H9 (cell line): ENCODE results near the gene SBK1. TPM values are rescaled to one million over a fixed set of nuclear protein-coding genes. Genes with fewer than 3 reads are reported as not detected.
"Not testable (repeated sequence)": the region's sequence is repeated elsewhere in the genome, so short reads cannot be mapped to it uniquely, and the experiment has no call there.

ENCODE experiments used
- DNase-seq: peaks from one replicate; pipeline ENCODE4 v3.0.0-alpha.2; 2017
- H2AFZ ChIP-seq: one replicate; pipeline ENCODE4 v1.6.1; 2013; ENCODE audit warnings: mild to moderate bottlenecking, low read length, control low read depth, moderate library complexity
- H2AK5ac ChIP-seq: 2 replicates; pipeline ENCODE4 v1.6.1; 2013; ENCODE audit warnings: low read length, control low read depth, mixed read lengths; ENCODE audit not compliant: insufficient read length
- H2BK120ac ChIP-seq: one replicate; pipeline ENCODE4 v1.6.1; 2013; ENCODE audit warnings: low read depth, mild to moderate bottlenecking, low read length, control low read depth, inconsistent platforms; ENCODE audit not compliant: poor library complexity, severe bottlenecking
- H2BK12ac ChIP-seq: 2 replicates; pipeline ENCODE4 v1.6.1; 2013; ENCODE audit warnings: low read length, control low read depth, mixed read lengths, low read depth; ENCODE audit not compliant: insufficient read length
- H2BK15ac ChIP-seq: 2 replicates; pipeline ENCODE4 v1.6.1; 2013; ENCODE audit warnings: low read depth, low read length, control low read depth
- H2BK20ac ChIP-seq: one replicate; pipeline ENCODE4 v1.6.1; 2013; ENCODE audit warnings: low read depth, mild to moderate bottlenecking, low read length, control low read depth, inconsistent platforms; ENCODE audit not compliant: poor library complexity, severe bottlenecking
- H2BK5ac ChIP-seq: 2 replicates; pipeline ENCODE4 v1.6.1; 2013; ENCODE audit warnings: low read length, control low read depth, mixed read lengths; ENCODE audit not compliant: insufficient read length
- H3K14ac ChIP-seq: 2 replicates; pipeline ENCODE4 v1.6.1; 2013; ENCODE audit warnings: low read length, control low read depth; ENCODE audit not compliant: insufficient read depth
- H3K18ac ChIP-seq: 2 replicates; pipeline ENCODE4 v1.6.1; 2013; ENCODE audit warnings: low read depth, mild to moderate bottlenecking, mixed read lengths, low read length, control low read depth; ENCODE audit not compliant: insufficient read length
- H3K23ac ChIP-seq: 2 replicates; pipeline ENCODE4 v1.6.1; 2013; ENCODE audit warnings: low read length, control low read depth, mixed read lengths, low read depth; ENCODE audit not compliant: insufficient read length
- H3K23me2 ChIP-seq: 2 replicates; pipeline ENCODE4 v1.6.1; 2013; ENCODE audit warnings: low read depth, mild to moderate bottlenecking, mixed read lengths, low read length, control low read depth; ENCODE audit not compliant: insufficient read length, poor library complexity, severe bottlenecking
- H3K27ac ChIP-seq: 2 replicates; pipeline ENCODE4 v1.5.1; 2013; ENCODE audit warnings: low read length, control low read depth, mixed read lengths, low read depth; ENCODE audit not compliant: insufficient read length
- H3K27me3 ChIP-seq: 2 replicates; pipeline ENCODE4 v1.6.1; 2013; ENCODE audit warnings: low read length, control low read depth, inconsistent platforms; ENCODE audit not compliant: insufficient read depth
- H3K4ac ChIP-seq: 2 replicates; pipeline ENCODE4 v1.6.1; 2013; ENCODE audit warnings: low read depth, mild to moderate bottlenecking, control low read depth, inconsistent platforms, low read length, moderate library complexity
- H3K4me1 ChIP-seq: 2 replicates; pipeline ENCODE4 v1.6.1; 2013; ENCODE audit warnings: low read length, control low read depth, inconsistent platforms; ENCODE audit not compliant: insufficient read depth
- H3K4me2 ChIP-seq: 2 replicates; pipeline ENCODE4 v1.6.1; 2013; ENCODE audit warnings: low read length, control low read depth, mixed read lengths; ENCODE audit not compliant: insufficient read length, insufficient read depth
- H3K56ac ChIP-seq: 2 replicates; pipeline ENCODE4 v1.6.1; 2013; ENCODE audit warnings: low read depth, mild to moderate bottlenecking, mixed read lengths, low read length, control low read depth; ENCODE audit not compliant: insufficient read length
- H3K79me1 ChIP-seq: 2 replicates; pipeline ENCODE4 v1.6.1; 2013; ENCODE audit warnings: low read depth, mild to moderate bottlenecking, moderate library complexity, low read length, control low read depth, inconsistent platforms; ENCODE audit not compliant: insufficient read depth, poor library complexity, severe bottlenecking
- H3K79me2 ChIP-seq: 2 replicates; pipeline ENCODE4 v1.6.1; 2013; ENCODE audit warnings: low read length, control low read depth, inconsistent platforms; ENCODE audit not compliant: insufficient read depth
- H3K9ac ChIP-seq: 2 replicates; pipeline ENCODE4 v1.6.1; 2013; ENCODE audit warnings: low read length, control low read depth, mixed read lengths; ENCODE audit not compliant: insufficient read length; ENCODE audit errors: extremely low read depth
- H3K9me3 ChIP-seq: one replicate; pipeline ENCODE4 v1.6.1; 2013; ENCODE audit warnings: low read depth, low read length, inconsistent platforms; ENCODE audit not compliant: control insufficient read depth
- H3T11ph ChIP-seq: one replicate; pipeline ENCODE4 v1.6.1; 2013; ENCODE audit warnings: mild to moderate bottlenecking, low read length, control low read depth, inconsistent platforms
- H4K20me1 ChIP-seq: one replicate; pipeline ENCODE4 v1.6.1; 2013; ENCODE audit not compliant: control insufficient read depth, insufficient read length, insufficient read depth
- H4K5ac ChIP-seq: 2 replicates; pipeline ENCODE4 v1.6.1; 2013; ENCODE audit warnings: low read depth, mild to moderate bottlenecking, mixed read lengths, low read length, control low read depth; ENCODE audit not compliant: insufficient read length
- H4K8ac ChIP-seq: replicated peaks from 2 replicates; pipeline ENCODE4 v1.6.1; 2013; ENCODE audit warnings: low read length, control low read depth, mixed read lengths, low read depth; ENCODE audit not compliant: insufficient read length
- H4K91ac ChIP-seq: 2 replicates; pipeline ENCODE4 v1.6.1; 2013; ENCODE audit warnings: low read depth, mild to moderate bottlenecking, moderate library complexity, mixed read lengths, low read length, control low read depth; ENCODE audit not compliant: insufficient read length
- H3K27ac Mint-ChIP-seq, 3 experiments: 2 replicates in 2 of 3; 3 replicates in 1 of 3; pipeline ENCODE4 v1.8.0; 2020 to 2021; ENCODE audit warnings: mixed read lengths in 3 of 3, mild to moderate bottlenecking in 1 of 3, moderate library complexity in 1 of 3
- H3K27me3 Mint-ChIP-seq: 2 replicates; pipeline ENCODE4 v1.8.0; 2021; ENCODE audit warnings: low read depth, mild to moderate bottlenecking, moderate library complexity, mixed read lengths
- H3K36me3 Mint-ChIP-seq, 3 experiments: 2 replicates in 2 of 3; 3 replicates in 1 of 3; pipeline ENCODE4 v1.8.0; 2020 to 2021; ENCODE audit warnings: low read depth in 3 of 3, mixed read lengths in 3 of 3; ENCODE audit not compliant: insufficient read depth in 1 of 3
- H3K4me1 Mint-ChIP-seq, 2 experiments: 2 replicates each; pipeline ENCODE4 v1.8.0; 2020; ENCODE audit warnings: mixed read lengths in 2 of 2
- H3K4me3 Mint-ChIP-seq, 2 experiments: 2 replicates in 1 of 2; 3 replicates in 1 of 2; pipeline ENCODE4 v1.8.0; 2020 to 2021; ENCODE audit warnings: mild to moderate bottlenecking in 2 of 2, mixed read lengths in 2 of 2, moderate library complexity in 1 of 2
- H3K9me3 Mint-ChIP-seq, 2 experiments: 2 replicates in 1 of 2; 3 replicates in 1 of 2; pipeline ENCODE4 v1.8.0; 2020; ENCODE audit warnings: mild to moderate bottlenecking in 2 of 2, mixed read lengths in 2 of 2, moderate library complexity in 1 of 2
- WGBS: extraction: QIAGEN DNeasy Blood & Tissue Kit; methylation state at CpG from one replicate; pipeline ENCODE4 v1.1.7; 2013; ENCODE audit warnings: missing lambda C conversion rate, low lambda C conversion rate, mixed read lengths; ENCODE audit not compliant: insufficient read length; ENCODE audit errors: extremely low coverage; 5-methylcytosine and 5-hydroxymethylcytosine counted together
- total RNA-seq: library from RNA; stranded (reverse); gene quantifications from 2 replicates; pipeline ENCODE4 v1.2.1, GENCODE V29; 2021

The SBK1 gene
- total RNA-seq, 1 experiment from 2014 or later = 65.5 TPM

DNA sequence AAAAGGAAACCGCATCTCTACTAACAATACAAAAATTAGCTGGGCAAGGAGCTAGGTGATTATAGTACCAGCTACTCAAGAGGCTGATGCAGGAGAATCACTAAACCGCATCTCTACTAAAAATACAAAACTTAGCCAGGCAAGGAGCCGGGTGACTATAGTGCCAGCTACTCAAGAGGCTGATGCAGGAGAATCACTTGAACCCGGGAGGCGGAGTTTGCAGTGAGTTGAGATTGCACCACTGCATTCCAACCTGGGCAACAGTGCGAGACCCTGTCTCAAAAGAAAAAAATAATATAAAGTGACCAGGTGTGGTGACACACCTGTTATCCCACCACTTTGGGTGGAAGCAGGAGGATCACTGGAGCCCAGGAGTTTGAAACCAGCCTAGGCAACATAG is 45.9 kb downstream of the SBK1 start:
- not testable (repeated sequence) for H3K9me3 ChIP-seq, H4K5ac ChIP-seq, H3K79me2 ChIP-seq, H3K56ac ChIP-seq, H3K4me3 Mint-ChIP-seq, H3K36me3 Mint-ChIP-seq, H2BK5ac ChIP-seq, H3K79me1 ChIP-seq, H2AK5ac ChIP-seq, H2BK120ac ChIP-seq, H3K23ac ChIP-seq, H2AFZ ChIP-seq, H3T11ph ChIP-seq, DNase-seq, H3K9ac ChIP-seq, H3K4ac ChIP-seq, H4K91ac ChIP-seq, H3K14ac ChIP-seq, H3K27ac Mint-ChIP-seq, H3K27ac ChIP-seq, H3K9me3 Mint-ChIP-seq, H3K27me3 Mint-ChIP-seq, H3K23me2 ChIP-seq, H3K4me2 ChIP-seq, H2BK20ac ChIP-seq, H4K8ac ChIP-seq, H2BK15ac ChIP-seq, H2BK12ac ChIP-seq, H3K27me3 ChIP-seq, H3K4me1 Mint-ChIP-seq, H4K20me1 ChIP-seq, H3K18ac ChIP-seq, H3K4me1 ChIP-seq
- WGBS = no CpG with 5 or more reads among the region's 6 CpGs

DNA sequence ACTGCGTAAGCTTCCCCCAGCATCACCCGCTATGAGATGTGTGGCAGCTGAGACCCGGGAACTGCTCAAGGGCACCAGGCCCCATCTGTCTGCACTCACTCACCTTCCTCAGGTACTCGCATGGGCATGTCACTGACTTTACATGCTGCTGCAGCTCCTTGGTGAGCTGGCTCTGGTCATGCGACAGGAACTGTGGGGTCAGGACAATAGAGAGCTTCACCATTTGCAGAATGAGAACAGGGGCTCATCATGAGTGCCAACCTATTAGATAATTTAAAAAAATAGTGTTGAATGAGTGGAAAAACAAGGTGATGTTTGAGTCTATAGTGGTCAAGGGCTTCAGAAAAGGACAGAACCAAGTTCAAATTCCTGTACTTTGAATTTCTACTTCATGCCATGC is 70.3 kb downstream of the SBK1 start:
- H2AK5ac ChIP-seq, H3K14ac ChIP-seq, H2BK12ac ChIP-seq, H2BK20ac ChIP-seq, H3K23ac ChIP-seq, H3K56ac ChIP-seq, H3K9me3 Mint-ChIP-seq, H3K27me3 ChIP-seq, H3K36me3 Mint-ChIP-seq, H3K79me2 ChIP-seq, H3K27ac Mint-ChIP-seq, H3K27me3 Mint-ChIP-seq, H3K4ac ChIP-seq, H2BK120ac ChIP-seq, H4K5ac ChIP-seq, H4K8ac ChIP-seq, H2AFZ ChIP-seq, H3T11ph ChIP-seq, H3K4me1 ChIP-seq, H3K18ac ChIP-seq, H2BK15ac ChIP-seq, H3K79me1 ChIP-seq, H3K27ac ChIP-seq, H4K91ac ChIP-seq, H2BK5ac ChIP-seq, H3K23me2 ChIP-seq, H3K4me1 Mint-ChIP-seq, H3K9me3 ChIP-seq, H4K20me1 ChIP-seq, H3K4me3 Mint-ChIP-seq, H3K4me2 ChIP-seq, H3K9ac ChIP-seq: not testable (repeated sequence)
- peak; percentile 4 for DNase-seq
- no CpG with 5 or more reads among the region's 5 CpGs for WGBS
